ENCODE data around the gene NTNG1. TPM values are rescaled to one million over a fixed set of nuclear protein-coding genes. Genes with fewer than 3 reads are reported as not detected.

NTNG1 gene
- total and polyA plus RNA-seq, 2 of the 13 experiments (the other 11 are each of a cell fraction or from before 2014, with no cell fraction given) = not detected

GRCh38 chr1:107430540-107431228 lies 289.8 kb downstream of the NTNG1 start (continued):
- no peak for TF ChIP-seq HNF1A (IDR thresholded peaks at IDR 0.05; ENCODE audit: low read depth)
- no peak for TF ChIP-seq HNF1A (CRISPR knock-in tag; IDR thresholded peaks at IDR 0.05; ENCODE audit: borderline replicate concordance)
- no peak for TF ChIP-seq ZGPAT (CRISPR knock-in tag; IDR thresholded peaks at IDR 0.05)
- TF ChIP-seq ZNF503 (CRISPR knock-in tag; IDR thresholded peaks at IDR 0.05) = no peak
- no peak for TF ChIP-seq NFATC3 (CRISPR knock-in tag; IDR thresholded peaks at IDR 0.05)
- no peak for TF ChIP-seq REXO4 (CRISPR knock-in tag; IDR thresholded peaks at IDR 0.05; ENCODE audit: borderline replicate concordance)
- TF ChIP-seq MEIS1 (CRISPR knock-in tag; IDR thresholded peaks at IDR 0.05; ENCODE audit: borderline replicate concordance) = no peak
- peak; percentile 48; the same call in 1 of the 2 replicates for TF ChIP-seq SALL1 (CRISPR knock-in tag; IDR thresholded peaks at IDR 0.05)
- no peak for TF ChIP-seq SP5 (CRISPR knock-in tag; IDR thresholded peaks at IDR 0.05; ENCODE audit: borderline replicate concordance, low read depth)
- no peak for TF ChIP-seq AGO2 (optimal IDR thresholded peaks at IDR 0.05; ENCODE audit: low read depth, low read length)
- no peak for TF ChIP-seq ZNF768 (CRISPR knock-in tag; IDR thresholded peaks at IDR 0.05)
- no peak for TF ChIP-seq CHD2 (IDR thresholded peaks at IDR 0.05; ENCODE audit: low read depth, low read length)
- no peak for TF ChIP-seq LBX2 (CRISPR knock-in tag; IDR thresholded peaks at IDR 0.05; ENCODE audit: borderline replicate concordance)
- no peak for TF ChIP-seq ZNF775 (CRISPR knock-in tag; IDR thresholded peaks at IDR 0.05; ENCODE audit: borderline replicate concordance)
- no peak for TF ChIP-seq THYN1 (CRISPR knock-in tag; IDR thresholded peaks at IDR 0.05; ENCODE audit: borderline replicate concordance, low read depth)
- no peak for TF ChIP-seq NFE2L2 (IDR thresholded peaks at IDR 0.05; ENCODE audit: low read length)
- peak in 1 of 2 experiments; percentile 27; a peak in 1 of 4 replicates for TF ChIP-seq ATF4 (CRISPR knock-in tag; IDR thresholded peaks at IDR 0.05)
- no peak for TF ChIP-seq MXD4 (CRISPR knock-in tag; IDR thresholded peaks at IDR 0.05)
- no peak for TF ChIP-seq RARA (CRISPR knock-in tag; IDR thresholded peaks at IDR 0.05)
- TF ChIP-seq ZNF816 (CRISPR knock-in tag; IDR thresholded peaks at IDR 0.05; ENCODE audit: borderline replicate concordance) = no peak
